Nephron progenitor cell (in vitro differentiated cells): ENCODE data around the gene DENR.
A peak's percentile ranks its signal among the peaks of the same experiment; 100 is the strongest.

ENCODE experiments used
- DNase-seq: peaks from one replicate; pipeline ENCODE4 v3.0.0; 2021
- H3K27ac Mint-ChIP-seq: 2 replicates; pipeline ENCODE4 v1.8.0; 2021; ENCODE audit warnings: mild to moderate bottlenecking, moderate library complexity, mixed read lengths
- H3K27me3 Mint-ChIP-seq: 2 replicates; pipeline ENCODE4 v1.8.0; 2021; ENCODE audit warnings: mild to moderate bottlenecking, low read depth, mixed read lengths; ENCODE audit not compliant: poor library complexity
- H3K36me3 Mint-ChIP-seq: 2 replicates; pipeline ENCODE4 v1.8.0; 2021; ENCODE audit warnings: low read depth, mixed read lengths
- H3K4me1 Mint-ChIP-seq: 2 replicates; pipeline ENCODE4 v1.8.0; 2021; ENCODE audit warnings: mixed read lengths
- H3K4me3 Mint-ChIP-seq: 2 replicates; pipeline ENCODE4 v1.8.0; 2021; ENCODE audit warnings: mild to moderate bottlenecking, moderate library complexity, mixed read lengths
- H3K9me3 Mint-ChIP-seq: 2 replicates; pipeline ENCODE4 v1.8.0; 2021; ENCODE audit warnings: mild to moderate bottlenecking, moderate library complexity, mixed read lengths
- TF ChIP-seq, protein P1 (sequence below): fragments of 200-600 bp; sonication (generic); IDR thresholded peaks from 2 replicates; pipeline ENCODE4 v1.5.0; 2021; ENCODE audit warnings: antibody characterized with exemption

Gene DENR

DNA sequence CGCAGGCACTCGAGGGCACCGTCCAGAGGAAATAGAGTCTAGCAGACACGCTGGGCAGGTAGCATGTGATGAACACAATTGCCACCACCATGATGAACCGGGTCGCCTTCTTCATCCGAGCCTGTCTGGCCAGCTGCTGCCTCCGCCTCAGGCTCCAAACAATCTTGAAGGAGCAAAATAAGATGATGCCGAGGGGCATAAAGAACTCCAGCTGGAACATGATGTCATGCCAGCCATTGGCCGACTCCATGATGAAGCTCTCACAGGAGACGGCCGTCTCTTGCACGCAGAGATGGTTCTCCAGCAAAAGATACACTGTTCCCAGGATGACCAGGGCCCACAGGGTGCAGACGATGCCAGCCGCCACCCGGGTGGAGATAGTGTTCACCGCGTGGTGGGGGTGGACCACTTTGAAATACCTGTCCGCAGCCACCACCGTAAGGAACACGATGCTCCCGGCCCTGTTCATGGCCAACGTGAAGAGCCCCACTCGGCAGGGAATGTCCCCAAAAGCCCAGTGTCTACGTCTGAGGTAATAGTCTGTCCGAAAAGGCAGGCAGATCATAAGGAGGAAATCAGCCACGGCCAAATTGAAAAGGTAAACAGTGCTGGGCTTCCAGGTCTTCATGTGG is 22.9 kb upstream of the DENR start:
- Mint-ChIP-seq H3K4me1 (peaks cover 35% of the 10 kb centered on the region), H3K4me3 (no peak overlapping the region), H3K27ac (peak overlapping the region; percentile 33), H3K9me3 (no peaks in the 10 kb centered on the region), H3K27me3 (peaks cover 17% of the 10 kb centered on the region), H3K36me3 (no peaks in the 10 kb centered on the region)
- TF ChIP-seq, protein P1, sequence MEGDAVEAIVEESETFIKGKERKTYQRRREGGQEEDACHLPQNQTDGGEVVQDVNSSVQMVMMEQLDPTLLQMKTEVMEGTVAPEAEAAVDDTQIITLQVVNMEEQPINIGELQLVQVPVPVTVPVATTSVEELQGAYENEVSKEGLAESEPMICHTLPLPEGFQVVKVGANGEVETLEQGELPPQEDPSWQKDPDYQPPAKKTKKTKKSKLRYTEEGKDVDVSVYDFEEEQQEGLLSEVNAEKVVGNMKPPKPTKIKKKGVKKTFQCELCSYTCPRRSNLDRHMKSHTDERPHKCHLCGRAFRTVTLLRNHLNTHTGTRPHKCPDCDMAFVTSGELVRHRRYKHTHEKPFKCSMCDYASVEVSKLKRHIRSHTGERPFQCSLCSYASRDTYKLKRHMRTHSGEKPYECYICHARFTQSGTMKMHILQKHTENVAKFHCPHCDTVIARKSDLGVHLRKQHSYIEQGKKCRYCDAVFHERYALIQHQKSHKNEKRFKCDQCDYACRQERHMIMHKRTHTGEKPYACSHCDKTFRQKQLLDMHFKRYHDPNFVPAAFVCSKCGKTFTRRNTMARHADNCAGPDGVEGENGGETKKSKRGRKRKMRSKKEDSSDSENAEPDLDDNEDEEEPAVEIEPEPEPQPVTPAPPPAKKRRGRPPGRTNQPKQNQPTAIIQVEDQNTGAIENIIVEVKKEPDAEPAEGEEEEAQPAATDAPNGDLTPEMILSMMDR = no peak
- DNase-seq = no peak

DNA sequence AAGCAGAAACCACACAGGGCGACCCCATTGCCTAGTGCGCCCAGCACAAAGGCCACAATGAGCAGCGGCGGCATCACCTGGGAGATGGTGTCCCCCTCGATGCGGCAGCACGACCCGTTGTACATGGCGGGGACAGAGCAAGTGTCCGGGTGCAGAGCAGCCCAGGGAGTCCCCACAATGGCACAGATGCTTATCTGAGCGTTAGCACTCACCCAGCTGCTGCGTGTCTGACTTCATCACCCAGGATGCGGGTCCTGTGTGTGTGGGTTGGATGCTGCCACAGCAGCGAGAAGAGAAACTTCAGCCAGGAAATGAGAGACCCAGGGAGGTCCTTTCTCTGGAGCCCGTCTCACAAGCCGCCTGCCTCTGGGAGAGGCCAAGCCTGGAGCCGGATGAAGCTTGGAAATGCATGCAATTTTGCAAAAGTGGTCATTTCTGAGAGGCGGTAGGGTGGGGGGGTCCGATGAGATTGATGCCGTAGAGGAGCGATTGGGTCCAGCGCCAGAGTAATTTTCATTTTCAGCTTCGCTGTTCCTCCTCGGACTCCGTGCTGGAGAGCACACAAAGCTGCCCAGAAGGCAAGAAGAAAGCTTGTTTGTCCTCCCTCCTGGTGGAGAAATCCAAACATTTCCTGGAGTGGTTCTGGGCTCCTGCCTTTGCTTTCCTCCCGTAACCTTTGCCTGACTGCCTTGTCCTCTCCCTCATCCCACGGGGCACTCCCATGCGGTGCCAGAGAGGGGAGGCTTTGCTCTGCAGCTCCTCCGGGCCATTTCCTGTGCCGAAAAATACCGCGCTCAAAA is 22.2 kb upstream of the DENR start, which contains the start of gene HCAR1:
Gene HCAR1, minus strand, starts transcription at position 630 of the 800 bp plus-strand sequence. Its CDS starts 505 bp downstream, at position 125.
- Mint-ChIP-seq H3K36me3 (no peaks in the 10 kb centered on the region), H3K27ac (peak within 1 kb of the TSS; percentile 96), H3K4me3 (peak within 1 kb of the TSS; percentile 28), H3K27me3 (peaks cover 16% of the 10 kb centered on the region), H3K4me1 (peaks cover 35% of the 10 kb centered on the region), H3K9me3 (no peaks in the 10 kb centered on the region)
- TF ChIP-seq, protein P1 = no peak
- no peak for DNase-seq

DNA sequence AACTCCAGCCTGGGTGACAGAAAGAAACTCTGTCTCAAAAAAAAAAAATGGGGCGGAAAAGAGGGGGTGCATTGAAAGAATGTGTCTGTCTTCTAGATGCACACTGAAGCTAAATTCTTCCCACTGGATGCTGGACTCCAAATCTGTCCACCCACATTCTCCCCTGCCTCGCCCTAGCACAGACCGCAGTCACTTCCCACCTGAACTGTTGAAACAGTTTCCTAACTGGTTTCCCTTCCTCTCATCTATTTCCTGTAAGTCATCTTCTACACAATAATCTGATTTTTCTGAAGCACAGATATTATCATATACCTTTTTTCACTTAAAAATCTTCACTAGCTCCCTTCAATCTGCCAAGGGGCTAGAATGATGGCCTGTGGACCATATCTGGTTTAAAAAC is 20.5 kb upstream of the DENR start:
- no peak overlapping the region for H3K27ac Mint-ChIP-seq
- no peak overlapping the region for H3K4me3 Mint-ChIP-seq
- peaks cover 3% of the 10 kb centered on the region for H3K9me3 Mint-ChIP-seq
- DNase-seq = no peak
- H3K4me1 Mint-ChIP-seq = peaks cover 35% of the 10 kb centered on the region
- no peaks in the 10 kb centered on the region for H3K36me3 Mint-ChIP-seq
- TF ChIP-seq, protein P1 = no peak
- H3K27me3 Mint-ChIP-seq = peaks cover 19% of the 10 kb centered on the region

DNA sequence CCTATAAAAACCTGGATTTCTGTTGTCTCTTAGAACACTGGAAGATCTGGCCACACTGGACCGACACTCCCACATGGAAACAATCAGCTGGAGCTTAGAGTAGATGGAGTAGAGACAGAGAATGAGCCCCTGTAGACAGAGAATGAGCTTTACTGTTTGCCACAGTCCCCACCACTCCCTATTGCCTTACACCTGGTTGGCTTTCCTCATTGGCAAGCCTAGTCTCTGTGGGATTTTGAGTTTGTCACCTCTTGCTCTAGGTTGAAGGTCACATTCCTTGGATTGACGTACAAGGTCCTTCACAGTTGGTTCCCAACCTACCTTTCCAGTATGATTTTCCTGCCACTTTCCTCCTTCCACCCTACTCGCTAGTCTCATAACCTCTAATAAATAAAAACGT is 20.0 kb upstream of the DENR start:
- Mint-ChIP-seq H3K4me3 (no peak overlapping the region), H3K9me3 (peaks cover 3% of the 10 kb centered on the region), H3K27me3 (peaks cover 19% of the 10 kb centered on the region), H3K27ac (no peak overlapping the region), H3K4me1 (peaks cover 35% of the 10 kb centered on the region), H3K36me3 (no peaks in the 10 kb centered on the region)
- TF ChIP-seq, protein P1 = no peak
- no peak for DNase-seq

DNA sequence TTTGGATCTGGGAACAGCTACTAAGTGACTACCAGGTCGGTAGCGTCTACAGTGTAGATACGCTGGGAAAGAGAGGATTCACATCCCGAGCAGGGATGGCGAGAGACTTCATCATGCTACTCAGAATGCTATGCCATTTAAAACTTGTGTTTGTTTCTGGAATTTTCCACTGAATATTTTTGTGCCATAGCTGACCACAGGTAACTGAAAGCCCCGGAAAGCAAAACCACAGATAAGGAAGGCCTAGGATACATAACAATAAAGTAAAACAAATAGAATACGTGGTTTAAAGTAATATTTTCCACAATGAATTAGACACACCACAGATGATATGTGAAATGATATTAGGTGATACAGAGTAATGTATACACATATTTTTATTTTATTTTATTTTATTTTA is 14.1 kb upstream of the DENR start:
- peaks cover 9% of the 10 kb centered on the region for H3K9me3 Mint-ChIP-seq
- TF ChIP-seq, protein P1 = no peak
- H3K36me3 Mint-ChIP-seq = no peaks in the 10 kb centered on the region
- no peaks in the 10 kb centered on the region for H3K4me1 Mint-ChIP-seq
- DNase-seq = no peak
- H3K4me3 Mint-ChIP-seq = no peak overlapping the region
- H3K27ac Mint-ChIP-seq = no peak overlapping the region
- peaks cover 11% of the 10 kb centered on the region for H3K27me3 Mint-ChIP-seq
